IMR-90 (cell line): ENCODE results near the gene RNPEPL1. TPM values are rescaled to one million over a fixed set of nuclear protein-coding genes. Genes with fewer than 3 reads are reported as not detected.

Experiments used
- ATAC-seq: fragments of 200-7000 bp; cut with Tn5 transposase; 2 replicates; pipeline ENCODE4 v1.9.1; 2020; ENCODE audit warnings: low read depth, mild to moderate bottlenecking, moderate library complexity
- BruUV-seq: library from RNA; stranded (reverse); fragments of 400-500 nt; replicated peaks from 2 replicates; lab custom pipeline; 2021; lab: Mats Ljungman, UMichigan
- CTCF ChIA-PET: fragments of 300-600 bp; formaldehyde crosslinking; extraction: SDS; loops from one replicate; lab custom pipeline; 2021; ENCODE audit warnings: antibody characterized with exemption; lab: Yijun Ruan, JAX
- POLR2A ChIA-PET: fragments of 300-600 bp; sonication (Branson Sonifier 250); formaldehyde crosslinking; loops from one replicate; lab custom pipeline; 2022; ENCODE audit warnings: antibody characterized with exemption; ENCODE audit not compliant: unreplicated experiment; lab: Charles Lee
- DNase-seq: peaks from one replicate; pipeline ENCODE4 v3.0.0; 2013
- H2AFZ ChIP-seq: replicated peaks from 2 replicates; pipeline ENCODE3; 2013; ENCODE audit warnings: low read length, mild to moderate bottlenecking; ENCODE audit not compliant: poor library complexity
- H2AK5ac ChIP-seq: 2 replicates; pipeline ENCODE4 v1.6.1; 2013; ENCODE audit warnings: low read depth, low read length, inconsistent platforms
- H2AK9ac ChIP-seq: replicated peaks from 2 replicates; pipeline ENCODE3; 2013; ENCODE audit warnings: mild to moderate bottlenecking, low read depth, low read length, moderate library complexity; ENCODE audit not compliant: poor library complexity
- H2BK120ac ChIP-seq: 2 replicates; pipeline ENCODE4 v1.6.1; 2013; ENCODE audit warnings: low read depth, low read length, inconsistent platforms
- H2BK15ac ChIP-seq: 3 replicates; pipeline ENCODE4 v1.6.1; 2013; ENCODE audit warnings: low read depth, low read length, inconsistent platforms
- H2BK20ac ChIP-seq: 2 replicates; pipeline ENCODE4 v1.6.1; 2013; ENCODE audit warnings: low read depth, mild to moderate bottlenecking, inconsistent platforms, low read length, moderate library complexity
- H2BK5ac ChIP-seq: 2 replicates; pipeline ENCODE4 v1.6.1; 2013; ENCODE audit warnings: mild to moderate bottlenecking, low read depth, low read length, inconsistent platforms; ENCODE audit not compliant: poor library complexity, severe bottlenecking
- H3K14ac ChIP-seq: replicated peaks from 2 replicates; pipeline ENCODE4 v1.6.1; 2013; ENCODE audit warnings: low read depth, low read length, inconsistent platforms
- H3K18ac ChIP-seq: 2 replicates; pipeline ENCODE4 v1.6.1; 2013; ENCODE audit warnings: low read depth, low read length, control low read depth
- H3K23ac ChIP-seq: 2 replicates; pipeline ENCODE4 v1.6.1; 2013; ENCODE audit warnings: low read depth, low read length, inconsistent platforms
- H3K27ac ChIP-seq: 2 replicates; pipeline ENCODE4 v1.5.1; 2013; ENCODE audit warnings: mild to moderate bottlenecking, control low read depth, low read length; ENCODE audit not compliant: insufficient read depth
- H3K27me3 ChIP-seq: 2 replicates; pipeline ENCODE4 v1.6.1; 2013; ENCODE audit warnings: low read length; ENCODE audit not compliant: control insufficient read depth, insufficient read depth
- H3K36me3 ChIP-seq: 2 replicates; pipeline ENCODE4 v1.6.1; 2013; ENCODE audit warnings: low read length, mixed read lengths; ENCODE audit not compliant: control insufficient read depth, insufficient read depth
- H3K4ac ChIP-seq: 2 replicates; pipeline ENCODE4 v1.6.1; 2013; ENCODE audit warnings: low read depth, low read length, inconsistent platforms
- H3K4me1 ChIP-seq: 2 replicates; pipeline ENCODE4 v1.6.1; 2013; ENCODE audit warnings: low read length, mixed read lengths; ENCODE audit not compliant: control insufficient read depth, insufficient read depth
- H3K4me2 ChIP-seq: 2 replicates; pipeline ENCODE4 v1.6.1; 2013; ENCODE audit warnings: low read depth, mild to moderate bottlenecking, control low read depth, low read length, moderate library complexity
- H3K4me3 ChIP-seq: 2 replicates; pipeline ENCODE4 v1.5.1; 2013; ENCODE audit warnings: low read depth, mild to moderate bottlenecking, control low read depth, low read length, moderate library complexity; ENCODE audit not compliant: insufficient read depth
- H3K56ac ChIP-seq: 2 replicates; pipeline ENCODE4 v1.6.1; 2013; ENCODE audit warnings: low read length, inconsistent platforms; ENCODE audit not compliant: insufficient read depth; ENCODE audit errors: extremely low read depth
- H3K79me1 ChIP-seq, 2 experiments: 2 replicates each; pipeline ENCODE4 v1.6.1; 2013; ENCODE audit warnings: low read length in 2 of 2, inconsistent platforms in 1 of 2, low read depth in 1 of 2
- H3K9ac ChIP-seq: 2 replicates; pipeline ENCODE4 v1.6.1; 2013; ENCODE audit warnings: low read depth, low read length, control low read depth
- H3K9me1 ChIP-seq: 2 replicates; pipeline ENCODE4 v1.6.1; 2013; ENCODE audit warnings: low read length, inconsistent platforms; ENCODE audit not compliant: insufficient read depth
- H3K9me3 ChIP-seq: 2 replicates; pipeline ENCODE4 v1.6.1; 2013; ENCODE audit warnings: low read length; ENCODE audit not compliant: control insufficient read depth, insufficient read depth
- H4K20me1 ChIP-seq: 2 replicates; pipeline ENCODE4 v1.6.1; 2013; ENCODE audit warnings: low read length, inconsistent platforms; ENCODE audit not compliant: insufficient read depth
- H4K5ac ChIP-seq: 2 replicates; pipeline ENCODE4 v1.6.1; 2013; ENCODE audit warnings: mild to moderate bottlenecking, low read depth, low read length, control low read depth
- H4K8ac ChIP-seq, 2 experiments: 2 replicates each; pipeline ENCODE4 v1.6.1; 2013; ENCODE audit warnings: low read depth in 2 of 2, low read length in 2 of 2, control low read depth in 1 of 2, inconsistent platforms in 1 of 2
- H4K91ac ChIP-seq: 2 replicates; pipeline ENCODE4 v1.6.1; 2013; ENCODE audit warnings: low read depth, low read length, inconsistent platforms; ENCODE audit not compliant: insufficient read depth
- CHD1 ChIP-seq: IDR thresholded peaks from 2 replicates; pipeline ENCODE4 v1.6.1; 2012; ENCODE audit warnings: low read depth, low read length, improper control_type of control experiment
- CTCF ChIP-seq: conservative IDR thresholded peaks from 2 replicates; pipeline ENCODE4 v1.5.1; 2012; ENCODE audit warnings: mild to moderate bottlenecking, low read depth, low read length, improper control_type of control experiment
- ELK1 ChIP-seq: fragments of 150-350 bp; IDR thresholded peaks from 2 replicates; pipeline ENCODE4 v1.6.1; 2016; ENCODE audit warnings: low read depth, mild to moderate bottlenecking, low read length, moderate library complexity, borderline replicate concordance
- FOS ChIP-seq: fragments of 150-350 bp; IDR thresholded peaks from 2 replicates; pipeline ENCODE4 v1.6.1; 2016; ENCODE audit warnings: low read depth, low read length
- MAFK ChIP-seq: IDR thresholded peaks from 2 replicates; pipeline ENCODE4 v1.6.1; 2012; ENCODE audit warnings: low read depth, low read length, improper control_type of control experiment
- MAZ ChIP-seq: IDR thresholded peaks from 2 replicates; pipeline ENCODE4 v1.6.1; 2012; ENCODE audit warnings: low read depth, mild to moderate bottlenecking, low read length, improper control_type of control experiment, moderate library complexity, borderline replicate concordance
- MXI1 ChIP-seq: IDR thresholded peaks from 2 replicates; pipeline ENCODE4 v1.6.1; 2012; ENCODE audit warnings: low read depth, mild to moderate bottlenecking, low read length, moderate library complexity, borderline replicate concordance
- NFE2L2 ChIP-seq: fragments of 150-350 bp; IDR thresholded peaks from 2 replicates; pipeline ENCODE4 v1.6.1; 2016; ENCODE audit warnings: low read depth, mild to moderate bottlenecking, low read length
- RAD21 ChIP-seq: IDR thresholded peaks from 2 replicates; pipeline ENCODE4 v1.6.1; 2012; ENCODE audit warnings: low read length, improper control_type of control experiment
- RFX5 ChIP-seq: IDR thresholded peaks from 2 replicates; pipeline ENCODE4 v1.8.0; 2012; ENCODE audit warnings: low read depth, mild to moderate bottlenecking, low read length, moderate library complexity
- SMC3 ChIP-seq: fragments of 150-350 bp; IDR thresholded peaks from 2 replicates; pipeline ENCODE4 v1.6.1; 2016; ENCODE audit warnings: low read depth, mild to moderate bottlenecking, antibody characterized with exemption, low read length, moderate library complexity
- USF2 ChIP-seq: fragments of 150-350 bp; IDR thresholded peaks from 2 replicates; pipeline ENCODE4 v1.6.1; 2017; ENCODE audit warnings: mild to moderate bottlenecking, antibody characterized with exemption, low read length, low read depth
- WGBS, 2 experiments: methylation state at CpG; one replicate each; pipeline versions ENCODE4 v1.1.5 to v1.1.7; 2013; ENCODE audit warnings: missing lambda C conversion rate in 2 of 2; ENCODE audit not compliant: insufficient read length in 1 of 2; ENCODE audit errors: extremely low coverage in 2 of 2; 5-methylcytosine and 5-hydroxymethylcytosine counted together
- dilution Hi-C: fragments of 300-500 bp; cut with HindIII; formaldehyde crosslinking; loops from one replicate; pipeline ENCODE4 v1.14.3; 2018; ENCODE audit warnings: low sequenced_read_pairs; ENCODE audit not compliant: unreplicated experiment
- in situ Hi-C: fragments of 300-500 bp; cut with MboI; formaldehyde crosslinking; loops from 3 replicates; pipeline ENCODE4 v1.14.3; 2019; ENCODE audit warnings: low sequenced_read_pairs, inconsistent platforms, mixed read lengths
- intact Hi-C: fragments of 100-400 bp; cut with micrococcal nuclease; formaldehyde crosslinking; loops from 2 replicates; pipeline ENCODE4 v1.10.0; 2022
- polyA plus RNA-seq, 3 experiments: library from polyadenylated mRNA; depleted of rRNA; stranded (reverse); fragments of >200 nt; gene quantifications; 2 replicates each; pipeline ENCODE4 v1.2.3, GENCODE V29; 2012; ENCODE audit warnings: low replicate concordance in 1 of 3
- total RNA-seq: library from RNA; depleted of rRNA; stranded (reverse); fragments of >200 nt; gene quantifications from 2 replicates; pipeline ENCODE4 v1.2.3, GENCODE V29; 2012

Gene RNPEPL1
- total and polyA plus RNA-seq, 2 of the 4 experiments (the other 2 are of a cell fraction): 3.8 to 18.7 TPM

GRCh38 chr2:240556553-240557100 is 11.7 kb upstream of the RNPEPL1 start:
- peaks cover 26% of the 10 kb centered on the region for H3K9me1 ChIP-seq
- no peak overlapping the region for H3K9ac ChIP-seq
- no peak overlapping the region for H3K56ac ChIP-seq
- dilution Hi-C loops (no loop called here), in situ Hi-C loops (no loop called here), intact Hi-C loops (no loop called here)
- H3K4me2 ChIP-seq: no peak overlapping the region
- no peak overlapping the region for H2BK120ac ChIP-seq
- no peaks in the 10 kb centered on the region for H3K9me3 ChIP-seq
- H3K14ac ChIP-seq: no peak overlapping the region
- H3K18ac ChIP-seq: no peak overlapping the region
- ATAC-seq: no peak
- H3K4me1 ChIP-seq: peaks cover 5% of the 10 kb centered on the region
- TF ChIP-seq MAZ (no peak), RAD21 (peak; percentile 32; the same call in 1 of the 2 replicates), CHD1 (no peak), RFX5 (no peak), MXI1 (no peak), MAFK (no peak), FOS (no peak), CTCF (peak; percentile 47), SMC3 (no peak), ELK1 (no peak), USF2 (no peak), NFE2L2 (no peak)
- no peak overlapping the region for H3K4me3 ChIP-seq
- CTCF ChIA-PET: no interaction called here
- no TSS peak for BruUV-seq
- H3K79me1 ChIP-seq: peaks cover 29 to 58% of the 10 kb centered on the region in 2 experiments
- H2BK15ac ChIP-seq: no peak overlapping the region
- H3K36me3 ChIP-seq: peaks cover 8% of the 10 kb centered on the region
- no peak overlapping the region for H4K8ac ChIP-seq
- no peak overlapping the region for H4K91ac ChIP-seq
- DNase-seq: peak; percentile 37
- H2BK20ac ChIP-seq: no peak overlapping the region
- no peak overlapping the region for H2AK5ac ChIP-seq
- no peak overlapping the region for H2BK5ac ChIP-seq
- no CpG with 5 or more reads among the region's 9 CpGs for WGBS, 2 experiments
- no peak overlapping the region for H2AK9ac ChIP-seq
- peaks cover 26% of the 10 kb centered on the region for H4K20me1 ChIP-seq
- no peak overlapping the region for H3K23ac ChIP-seq
- no peak overlapping the region for H4K5ac ChIP-seq
- POLR2A ChIA-PET: no interaction called here
- peak overlapping the region; percentile 5 for H2AFZ ChIP-seq
- no peak overlapping the region for H3K27ac ChIP-seq
- H3K27me3 ChIP-seq: no peaks in the 10 kb centered on the region
- no peak overlapping the region for H3K4ac ChIP-seq
